Fibroblast of lung (primary cell): ENCODE measurements around the gene EMC9. TPM values are rescaled to one million over a fixed set of nuclear protein-coding genes. Genes with fewer than 3 reads are reported as not detected.
A peak's percentile ranks its signal among the peaks of the same experiment; 100 is the strongest.

Experiments
- DNase-seq, 2 donors: peaks; one replicate each; pipeline versions ENCODE4 v3.0.0 to v3.0.0-alpha.2; 2010; ENCODE audit warnings: low read depth in 2 of 2
- H2AFZ ChIP-seq: 2 replicates; pipeline ENCODE4 v1.5.1; 2012; ENCODE audit warnings: low read length, control low read depth, inconsistent platforms
- H3K27ac ChIP-seq: 2 replicates; pipeline ENCODE4 v1.5.1; 2011; ENCODE audit warnings: low read length, control low read depth; ENCODE audit not compliant: insufficient read depth
- H3K27me3 ChIP-seq: 2 replicates; pipeline ENCODE4 v1.5.1; 2011; ENCODE audit warnings: mild to moderate bottlenecking, low read length; ENCODE audit not compliant: control insufficient read depth, insufficient read depth
- H3K36me3 ChIP-seq: 2 replicates; pipeline ENCODE4 v1.5.1; 2011; ENCODE audit warnings: low read length; ENCODE audit not compliant: control insufficient read depth, insufficient read depth
- H3K4me1 ChIP-seq: 2 replicates; pipeline ENCODE4 v1.5.1; 2011; ENCODE audit warnings: low read length; ENCODE audit not compliant: control insufficient read depth, insufficient read depth; ENCODE audit errors: extremely low read depth
- H3K4me2 ChIP-seq: 2 replicates; pipeline ENCODE4 v1.5.1; 2011; ENCODE audit warnings: low read length, control low read depth; ENCODE audit not compliant: insufficient read depth; ENCODE audit errors: extremely low read depth
- H3K4me3 ChIP-seq, 4 experiments: fragments of 200-600 bp in 1 of 4; sonication (generic) in 1 of 4; replicated peaks in 1 of 4; 2 replicates each; pipeline ENCODE4 v1.5.1; 2011 to 2016; ENCODE audit warnings: low read length in 4 of 4, low read depth in 3 of 4, mild to moderate bottlenecking in 3 of 4, control low read depth in 2 of 4, inconsistent platforms in 1 of 4, mixed read lengths in 1 of 4; ENCODE audit not compliant: insufficient read depth in 1 of 4; ENCODE audit errors: control extremely low read depth in 1 of 4
- H3K79me2 ChIP-seq: 2 replicates; pipeline ENCODE4 v1.5.1; 2012; ENCODE audit warnings: mild to moderate bottlenecking, low read length, inconsistent platforms; ENCODE audit not compliant: control insufficient read depth, insufficient read depth
- H3K9ac ChIP-seq: 2 replicates; pipeline ENCODE4 v1.5.1; 2011; ENCODE audit warnings: mild to moderate bottlenecking, low read length, control low read depth; ENCODE audit not compliant: insufficient read depth
- H3K9me3 ChIP-seq: 2 replicates; pipeline ENCODE4 v1.5.1; 2012; ENCODE audit warnings: low read depth, low read length; ENCODE audit not compliant: control insufficient read depth, insufficient read depth
- H4K20me1 ChIP-seq: 2 replicates; pipeline ENCODE4 v1.5.1; 2011; ENCODE audit warnings: low read length; ENCODE audit not compliant: control insufficient read depth, insufficient read depth; ENCODE audit errors: extremely low read depth
- EZH2 ChIP-seq: IDR thresholded peaks from 2 replicates; pipeline ENCODE4 v1.5.1; 2012; ENCODE audit warnings: low read length, control low read depth, mild to moderate bottlenecking; ENCODE audit errors: missing control alignments
- polyA plus RNA-seq, 2 donors: library from polyadenylated mRNA; depleted of rRNA in 1 of 2; stranded (reverse) in 1 of 2; unstranded in 1 of 2; fragments of >200 nt; gene quantifications; 2 replicates each; pipeline ENCODE4 v1.2.1, GENCODE V29; 2011 to 2012; ENCODE audit warnings: missing spikeins in 1 of 2
- total RNA-seq: library from RNA; depleted of rRNA; stranded (reverse); fragments of >200 nt; gene quantifications from 2 replicates; pipeline ENCODE4 v1.2.1, GENCODE V29; 2014
- TF ChIP-seq, protein P1 (sequence below), 2 donors: IDR thresholded peaks in 1 of 2; conservative IDR thresholded peaks in 1 of 2; 1 replicate in 1 of 2; 2 replicates in 1 of 2; pipeline ENCODE4 v1.5.1; 2011 to 2012; ENCODE audit warnings: low read length in 2 of 2, control low read depth in 1 of 2, inconsistent platforms in 1 of 2, low read depth in 1 of 2, mild to moderate bottlenecking in 1 of 2

The EMC9 gene
- total and polyA plus RNA-seq, 2 donors (not counting 1 experiment from before 2014, with no cell fraction given) = 6.6 to 18.0 TPM

GRCh38 chr14:24113801-24114531, 27.4 kb downstream of the EMC9 start:
- peak; percentile 92 to 93 for DNase-seq
- H3K4me1 ChIP-seq = peaks cover 5% of the 10 kb centered on the region
- no peaks in the 10 kb centered on the region for H3K9me3 ChIP-seq
- H2AFZ ChIP-seq = peak overlapping the region; percentile 96
- peak overlapping the region; percentile 100 for H3K4me2 ChIP-seq
- H3K4me3 ChIP-seq = peak overlapping the region; percentile 39 to 96 (median 72)
- H3K9ac ChIP-seq = peak overlapping the region; percentile 67
- TF ChIP-seq, protein P1, sequence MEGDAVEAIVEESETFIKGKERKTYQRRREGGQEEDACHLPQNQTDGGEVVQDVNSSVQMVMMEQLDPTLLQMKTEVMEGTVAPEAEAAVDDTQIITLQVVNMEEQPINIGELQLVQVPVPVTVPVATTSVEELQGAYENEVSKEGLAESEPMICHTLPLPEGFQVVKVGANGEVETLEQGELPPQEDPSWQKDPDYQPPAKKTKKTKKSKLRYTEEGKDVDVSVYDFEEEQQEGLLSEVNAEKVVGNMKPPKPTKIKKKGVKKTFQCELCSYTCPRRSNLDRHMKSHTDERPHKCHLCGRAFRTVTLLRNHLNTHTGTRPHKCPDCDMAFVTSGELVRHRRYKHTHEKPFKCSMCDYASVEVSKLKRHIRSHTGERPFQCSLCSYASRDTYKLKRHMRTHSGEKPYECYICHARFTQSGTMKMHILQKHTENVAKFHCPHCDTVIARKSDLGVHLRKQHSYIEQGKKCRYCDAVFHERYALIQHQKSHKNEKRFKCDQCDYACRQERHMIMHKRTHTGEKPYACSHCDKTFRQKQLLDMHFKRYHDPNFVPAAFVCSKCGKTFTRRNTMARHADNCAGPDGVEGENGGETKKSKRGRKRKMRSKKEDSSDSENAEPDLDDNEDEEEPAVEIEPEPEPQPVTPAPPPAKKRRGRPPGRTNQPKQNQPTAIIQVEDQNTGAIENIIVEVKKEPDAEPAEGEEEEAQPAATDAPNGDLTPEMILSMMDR (conservative IDR thresholded peaks at IDR 0.05 in 1 of 2, IDR thresholded peaks at IDR 0.05 in 1 of 2; ENCODE audit: low read depth in 1 of 2, low read length in 2 of 2) = no peak
- no peak for TF ChIP-seq EZH2
- no peaks in the 10 kb centered on the region for H3K27me3 ChIP-seq
- no peaks in the 10 kb centered on the region for H3K79me2 ChIP-seq
- H4K20me1 ChIP-seq = no peaks in the 10 kb centered on the region
- H3K27ac ChIP-seq = peak overlapping the region; percentile 98
- no peaks in the 10 kb centered on the region for H3K36me3 ChIP-seq

DNA sequence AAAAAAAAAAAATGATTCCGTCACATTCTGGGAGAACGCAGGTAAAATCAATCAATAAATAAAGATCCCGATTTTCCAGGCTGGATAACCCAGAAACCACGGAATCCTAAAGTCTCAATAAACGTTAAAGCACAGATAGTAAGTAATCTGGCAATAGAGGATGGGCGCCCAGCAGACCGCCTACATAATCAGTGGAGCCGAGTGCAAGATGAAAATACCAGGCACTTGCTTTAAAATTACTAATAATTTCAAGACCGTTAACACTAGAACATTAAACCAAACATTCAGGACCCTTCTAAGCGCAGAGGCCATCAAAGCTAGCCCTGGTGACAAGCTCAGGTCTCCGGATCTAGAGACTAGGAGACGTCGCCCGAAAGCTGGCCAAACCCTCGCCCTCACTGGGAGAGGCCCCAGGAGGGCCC, 28.0 kb downstream of the EMC9 start:
- H4K20me1 ChIP-seq = no peaks in the 10 kb centered on the region
- H3K27me3 ChIP-seq = no peaks in the 10 kb centered on the region
- H3K4me2 ChIP-seq = peak overlapping the region; percentile 100
- H3K4me3 ChIP-seq = peak overlapping the region; percentile 39 to 96 (median 72)
- TF ChIP-seq EZH2 = no peak
- TF ChIP-seq, protein P1 (conservative IDR thresholded peaks at IDR 0.05 in 1 of 2, IDR thresholded peaks at IDR 0.05 in 1 of 2; ENCODE audit: low read depth in 1 of 2, low read length in 2 of 2) = no peak
- H3K4me1 ChIP-seq = peaks cover 5% of the 10 kb centered on the region
- no peaks in the 10 kb centered on the region for H3K9me3 ChIP-seq
- DNase-seq = no peak
- peak overlapping the region; percentile 91 for H2AFZ ChIP-seq
- H3K27ac ChIP-seq = peak overlapping the region; percentile 98
- no peaks in the 10 kb centered on the region for H3K79me2 ChIP-seq
- H3K9ac ChIP-seq = peak overlapping the region; percentile 67
- H3K36me3 ChIP-seq = no peaks in the 10 kb centered on the region

DNA sequence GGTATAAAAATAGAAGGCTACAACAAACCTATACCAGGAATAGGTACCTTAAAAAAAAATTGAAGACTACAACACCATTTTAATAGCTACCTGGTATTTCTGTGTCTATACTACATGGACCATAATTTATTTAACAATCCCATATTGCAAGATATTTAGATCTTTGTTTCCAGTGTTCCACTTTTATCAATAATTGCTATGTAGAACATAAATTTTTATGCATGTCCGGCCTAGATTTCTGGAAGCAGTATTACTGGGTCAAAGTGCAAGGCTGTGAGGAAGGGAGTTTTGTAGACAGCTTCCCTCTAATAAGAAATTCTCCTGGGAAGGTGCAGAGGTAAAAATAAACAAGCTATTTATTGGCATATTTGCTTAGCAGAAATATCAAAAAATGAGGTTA, 30.9 kb downstream of the EMC9 start:
- peaks cover 5% of the 10 kb centered on the region for H3K4me1 ChIP-seq
- no peak overlapping the region for H3K4me3 ChIP-seq
- H3K27me3 ChIP-seq = no peaks in the 10 kb centered on the region
- H3K36me3 ChIP-seq = no peaks in the 10 kb centered on the region
- H3K4me2 ChIP-seq = no peak overlapping the region
- no peak for DNase-seq
- no peak overlapping the region for H3K27ac ChIP-seq
- no peaks in the 10 kb centered on the region for H3K79me2 ChIP-seq
- no peak overlapping the region for H2AFZ ChIP-seq
- TF ChIP-seq EZH2 = no peak
- TF ChIP-seq, protein P1 (conservative IDR thresholded peaks at IDR 0.05 in 1 of 2, IDR thresholded peaks at IDR 0.05 in 1 of 2; ENCODE audit: low read depth in 1 of 2, low read length in 2 of 2) = no peak
- H3K9ac ChIP-seq = no peak overlapping the region
- H3K9me3 ChIP-seq = no peaks in the 10 kb centered on the region
- H4K20me1 ChIP-seq = no peaks in the 10 kb centered on the region
